H1 (cell line): ENCODE data around the gene GTSE1. TPM values are rescaled to one million over a fixed set of nuclear protein-coding genes. Genes with fewer than 3 reads are reported as not detected.
A peak's percentile ranks its signal among the peaks of the same experiment; 100 is the strongest.

Experiments used
- CTCF ChIA-PET: fragments of 300-600 bp; sonication (Branson Sonifier 250); formaldehyde crosslinking; loops from one replicate; lab custom pipeline; 2021; ENCODE audit not compliant: partially characterized antibody; lab: Charles Lee
- POLR2A ChIA-PET: fragments of 300-600 bp; sonication (Branson Sonifier 250); formaldehyde crosslinking; loops from one replicate; lab custom pipeline; 2021; ENCODE audit warnings: inconsistent platforms; ENCODE audit not compliant: partially characterized antibody; lab: Charles Lee
- DNase-seq, 2 experiments: peaks; one replicate each; pipeline versions ENCODE4 v3.0.0 to v3.0.0-alpha.2; 2010 to 2022; ENCODE audit warnings: low spot score in 2 of 2, low read depth in 1 of 2, mixed read lengths in 1 of 2
- FAIRE-seq: peaks from 2 replicates; lab custom pipeline; 2011; peaks lifted over from hg19 to GRCh38; lab: Jason Lieb, UNC
- H2AFZ ChIP-seq: 2 replicates; pipeline ENCODE4 v1.8.1; 2012; ENCODE audit warnings: low read length, inconsistent platforms
- H2AK5ac ChIP-seq: 2 replicates; pipeline ENCODE4 v1.6.1; 2013; ENCODE audit warnings: low read depth, low read length
- H2BK120ac ChIP-seq: replicated peaks from 2 replicates; pipeline ENCODE3; 2013; ENCODE audit warnings: low read depth, low read length, inconsistent platforms
- H2BK12ac ChIP-seq: 2 replicates; pipeline ENCODE4 v1.6.1; 2013; ENCODE audit warnings: low read depth, low read length
- H2BK15ac ChIP-seq: 2 replicates; pipeline ENCODE4 v1.6.1; 2013; ENCODE audit warnings: low read length
- H2BK20ac ChIP-seq: 2 replicates; pipeline ENCODE4 v1.6.1; 2013; ENCODE audit warnings: low read length
- H2BK5ac ChIP-seq: 2 replicates; pipeline ENCODE4 v1.6.1; 2013; ENCODE audit warnings: low read depth, low read length
- H3K14ac ChIP-seq: 2 replicates; pipeline ENCODE4 v1.6.1; 2013; ENCODE audit warnings: inconsistent platforms; ENCODE audit not compliant: insufficient read length
- H3K18ac ChIP-seq: 2 replicates; pipeline ENCODE4 v1.6.1; 2013; ENCODE audit warnings: low read length; ENCODE audit errors: extremely low read depth
- H3K23ac ChIP-seq: 2 replicates; pipeline ENCODE4 v1.6.1; 2013; ENCODE audit warnings: inconsistent platforms; ENCODE audit not compliant: insufficient read length
- H3K23me2 ChIP-seq: 2 replicates; pipeline ENCODE4 v1.6.1; 2013; ENCODE audit warnings: low read depth, low read length
- H3K27ac ChIP-seq: 2 replicates; pipeline ENCODE4 v1.6.1; 2011; ENCODE audit warnings: low read depth, low read length, inconsistent platforms
- H3K27me3 ChIP-seq, 4 experiments: replicated peaks in 1 of 4; 1 replicate in 1 of 4; 2 replicates in 3 of 4; pipeline versions ENCODE4 v1.6.1 to v1.8.1; 2011 to 2013; ENCODE audit warnings: low read length in 3 of 4, mild to moderate bottlenecking in 3 of 4, inconsistent platforms in 2 of 4, mixed read lengths in 2 of 4, moderate library complexity in 1 of 4; ENCODE audit not compliant: control insufficient read depth in 3 of 4, insufficient read depth in 3 of 4; ENCODE audit errors: extremely low read depth in 1 of 4
- H3K36me3 ChIP-seq, 4 experiments: 2 replicates each; pipeline versions ENCODE4 v1.6.1 to v1.8.1; 2011 to 2013; ENCODE audit warnings: mild to moderate bottlenecking in 4 of 4, low read length in 3 of 4, moderate library complexity in 2 of 4, control low read depth in 1 of 4, inconsistent platforms in 1 of 4; ENCODE audit not compliant: insufficient read depth in 4 of 4, control insufficient read depth in 2 of 4
- H3K4ac ChIP-seq: replicated peaks from 2 replicates; pipeline ENCODE3; 2013; ENCODE audit warnings: low read length, low read depth, mixed read lengths, inconsistent platforms; ENCODE audit not compliant: insufficient read length
- H3K4me1 ChIP-seq, 4 experiments: replicated peaks in 1 of 4; 1 replicate in 1 of 4; 2 replicates in 3 of 4; pipeline versions ENCODE4 v1.6.1 to v1.8.1; 2011 to 2013; ENCODE audit warnings: low read length in 3 of 4, inconsistent platforms in 2 of 4, mixed read lengths in 1 of 4; ENCODE audit not compliant: insufficient read depth in 4 of 4, control insufficient read depth in 3 of 4
- H3K4me2 ChIP-seq, 2 experiments: 2 replicates each; pipeline versions ENCODE4 v1.6.1 to v1.8.1; 2011 to 2013; ENCODE audit warnings: low read depth in 2 of 2, low read length in 2 of 2, control low read depth in 1 of 2, inconsistent platforms in 1 of 2, mild to moderate bottlenecking in 1 of 2; ENCODE audit not compliant: insufficient read depth in 1 of 2
- H3K4me3 ChIP-seq, 4 experiments: fragments of 200-600, 300-600 bp in 1 of 4; sonication (generic), shearing (Covaris generic), sonication (Bioruptor Twin) in 1 of 4; 2 replicates each; pipeline versions ENCODE4 v1.5.1 to v1.8.1; 2011 to 2016; ENCODE audit warnings: low read length in 4 of 4, low read depth in 3 of 4, control low read depth in 2 of 4, inconsistent platforms in 2 of 4, mild to moderate bottlenecking in 2 of 4, mixed read lengths in 1 of 4, moderate library complexity in 1 of 4; ENCODE audit not compliant: insufficient read depth in 2 of 4; ENCODE audit errors: extremely low read depth in 1 of 4
- H3K56ac ChIP-seq: replicated peaks from 2 replicates; pipeline ENCODE3; 2013; ENCODE audit warnings: low read depth, mild to moderate bottlenecking, mixed read lengths, low read length, inconsistent platforms; ENCODE audit not compliant: insufficient read length
- H3K79me1 ChIP-seq: 2 replicates; pipeline ENCODE4 v1.6.1; 2013; ENCODE audit warnings: low read depth, low read length, control low read depth
- H3K79me2 ChIP-seq, 2 experiments: 2 replicates each; pipeline versions ENCODE4 v1.6.1 to v1.8.1; 2012 to 2013; ENCODE audit warnings: low read length in 2 of 2, mild to moderate bottlenecking in 2 of 2, inconsistent platforms in 1 of 2; ENCODE audit not compliant: insufficient read depth in 2 of 2, control insufficient read depth in 1 of 2
- H3K9ac ChIP-seq, 4 experiments: replicated peaks in 1 of 4; 1 replicate in 1 of 4; 2 replicates in 3 of 4; pipeline versions ENCODE4 v1.6.1 to v1.8.1; 2011 to 2013; ENCODE audit warnings: low read depth in 3 of 4, low read length in 3 of 4, control low read depth in 2 of 4, mild to moderate bottlenecking in 2 of 4, moderate library complexity in 2 of 4, inconsistent platforms in 1 of 4; ENCODE audit errors: extremely low read depth in 1 of 4
- H3K9me3 ChIP-seq, 2 experiments: 2 replicates each; pipeline versions ENCODE4 v1.6.1 to v1.8.1; 2012 to 2013; ENCODE audit warnings: mild to moderate bottlenecking in 2 of 2, moderate library complexity in 2 of 2, control low read depth in 1 of 2, inconsistent platforms in 1 of 2, low read depth in 1 of 2, low read length in 1 of 2, mixed read lengths in 1 of 2; ENCODE audit not compliant: insufficient read depth in 2 of 2
- H4K20me1 ChIP-seq, 2 experiments: replicated peaks in 1 of 2; 2 replicates each; pipeline versions ENCODE3 to v1.8.1; 2011 to 2013; ENCODE audit warnings: inconsistent platforms in 2 of 2, low read length in 2 of 2, mild to moderate bottlenecking in 1 of 2; ENCODE audit not compliant: insufficient read depth in 2 of 2, control insufficient read depth in 1 of 2
- H4K5ac ChIP-seq: 2 replicates; pipeline ENCODE4 v1.6.1; 2013; ENCODE audit warnings: low read length, low read depth, mixed read lengths, inconsistent platforms; ENCODE audit not compliant: insufficient read length
- H4K8ac ChIP-seq: 2 replicates; pipeline ENCODE4 v1.8.0; 2013; ENCODE audit warnings: mild to moderate bottlenecking, moderate library complexity, low read length, inconsistent platforms; ENCODE audit not compliant: insufficient read depth; ENCODE audit errors: extremely low read depth
- H4K91ac ChIP-seq: replicated peaks from 2 replicates; pipeline ENCODE3; 2013; ENCODE audit warnings: low read length, mixed read lengths, inconsistent platforms; ENCODE audit not compliant: insufficient read length
- BACH1 ChIP-seq: IDR thresholded peaks from 2 replicates; pipeline ENCODE4 v1.6.1; 2012; ENCODE audit warnings: low read length, improper control_type of control experiment
- CREB1 ChIP-seq: IDR thresholded peaks from 2 replicates; pipeline ENCODE4 v1.6.1; 2012; ENCODE audit warnings: inconsistent platforms
- CTBP2 ChIP-seq: IDR thresholded peaks from 2 replicates; pipeline ENCODE4 v1.7.0; 2011; ENCODE audit warnings: borderline replicate concordance, mild to moderate bottlenecking, moderate library complexity, mixed read lengths, low read length; ENCODE audit not compliant: insufficient read depth, insufficient read length
- EGR1 ChIP-seq: IDR thresholded peaks from 2 replicates; pipeline ENCODE4 v1.6.1; 2011; ENCODE audit warnings: low read depth, low read length, borderline replicate concordance
- HDAC2 ChIP-seq, 2 experiments: fragments of 300-600 bp in 1 of 2; sonication (generic) in 1 of 2; IDR thresholded peaks; 2 replicates each; pipeline ENCODE4 v1.6.1; 2011 to 2012; ENCODE audit warnings: low read depth in 2 of 2, low read length in 2 of 2, mild to moderate bottlenecking in 2 of 2, moderate library complexity in 2 of 2, borderline replicate concordance in 1 of 2, inconsistent platforms in 1 of 2
- KDM5A ChIP-seq: fragments of 200-600 bp; IDR thresholded peaks from 2 replicates; pipeline ENCODE4 v1.7.1; 2012; ENCODE audit warnings: mild to moderate bottlenecking, low read length, inconsistent platforms, mixed read lengths
- SIN3A ChIP-seq, 2 experiments: IDR thresholded peaks in 1 of 2; conservative IDR thresholded peaks in 1 of 2; 2 replicates each; pipeline ENCODE4 v1.6.1; 2011 to 2012; ENCODE audit warnings: low read length in 2 of 2, improper control_type of control experiment in 1 of 2, low read depth in 1 of 2, mild to moderate bottlenecking in 1 of 2
- USF2 ChIP-seq: IDR thresholded peaks from 2 replicates; pipeline ENCODE4 v1.6.1; 2011; ENCODE audit warnings: low read length, improper control_type of control experiment
- WGBS, 2 experiments: shearing (Covaris generic) in 1 of 2; methylation state at CpG; one replicate each; pipeline versions ENCODE4 v1.1.6 to v1.1.7; 2013 to 2015; ENCODE audit warnings: low lambda C conversion rate in 2 of 2, mixed read lengths in 2 of 2, inconsistent platforms in 1 of 2, low coverage in 1 of 2, missing lambda C conversion rate in 1 of 2; ENCODE audit not compliant: insufficient replicate concordance in 2 of 2, insufficient coverage in 1 of 2, insufficient read length in 1 of 2; ENCODE audit errors: extremely low coverage in 1 of 2, missing lambda C conversion rate in 1 of 2; 5-methylcytosine and 5-hydroxymethylcytosine counted together
- polyA plus RNA-seq, 7 experiments: library from polyadenylated mRNA; depleted of rRNA in 3 of 7; stranded (reverse) in 5 of 7; unstranded in 2 of 7; fragments of >200 nt in 5 of 7; fragments of 200-250 nt in 2 of 7; gene quantifications; 1 replicate in 5 of 7; 2 replicates in 1 of 7; 4 replicates in 1 of 7; pipeline versions ENCODE4 v1.2.1 to v1.2.3, GENCODE V29; 2011 to 2013; ENCODE audit warnings: missing spikeins in 2 of 7, mixed read lengths in 2 of 7
- total RNA-seq: library from RNA; stranded (reverse); fragmentation: NEBNext Ultra II Directional; extraction: Animal tissue kit (Norgen Biotek cat#: 25700); gene quantifications from 2 replicates; pipeline ENCODE4 v1.2.1, GENCODE V29; 2021

The GTSE1 gene
- total and polyA plus RNA-seq, 2 of the 8 experiments (the other 6 are each of a cell fraction or from before 2014, with no cell fraction given), result 17.5 to 38.6 TPM

- no peak within 1 kb of the TSS for H4K5ac ChIP-seq
- peaks cover 3% of the 10 kb centered on the region; the same call in 1 of the 2 replicates for H3K23me2 ChIP-seq
- no peak within 1 kb of the TSS; the same call in none of the 2 replicates for H3K18ac ChIP-seq
- H2BK120ac ChIP-seq, result no peak within 1 kb of the TSS
- no peak within 1 kb of the TSS for H3K4ac ChIP-seq
- peak within 1 kb of the TSS; percentile 45 to 92 for H3K4me2 ChIP-seq
- peaks cover 3% of the 10 kb centered on the region; the same call in 1 of the 2 replicates for H3K79me1 ChIP-seq
- H2BK20ac ChIP-seq, result no peak within 1 kb of the TSS
- DNase-seq (peak; percentile 19 to 82), FAIRE-seq (no peak)
- no peak within 1 kb of the TSS for H4K91ac ChIP-seq
- H2BK12ac ChIP-seq, result no peak within 1 kb of the TSS
- H3K9ac ChIP-seq, result peak within 1 kb of the TSS in 2 of 4 experiments; percentile 25 to 38; a peak in 3 of 7 replicates
- no peak within 1 kb of the TSS for H3K23ac ChIP-seq
- H3K79me2 ChIP-seq, result no peaks in the 10 kb centered on the region
- 5% methylated on average over 46 of the region's 74 CpGs; no CpG with 5 or more reads in 1 of the 2 experiments for WGBS, 2 experiments
- H3K36me3 ChIP-seq, result peaks cover 0 to 5% (median 0%) of the 10 kb centered on the region in 4 experiments; a peak in 1 of 8 replicates
- H4K20me1 ChIP-seq, result peaks cover 0 to 3% of the 10 kb centered on the region in 2 experiments
- H2AK5ac ChIP-seq, result no peak within 1 kb of the TSS
- peaks cover 7 to 22% (median 12%) of the 10 kb centered on the region in 4 experiments for H3K27me3 ChIP-seq
- no peak within 1 kb of the TSS for H2BK5ac ChIP-seq
- H3K56ac ChIP-seq, result peak within 1 kb of the TSS; percentile 77
- H3K4me1 ChIP-seq, result no peaks in the 10 kb centered on the region; a peak in 1 of 7 replicates
- CTCF ChIA-PET, result interaction anchor here (0.9 to 1.5 kb wide), 3 partner anchors 10 to 101 kb away, joined by 3 read pairs; no protein-coding TSS in a partner anchor
- peak within 1 kb of the TSS; percentile 77 for H4K8ac ChIP-seq
- peak within 1 kb of the TSS; percentile 56 to 77 (median 63) for H3K4me3 ChIP-seq
- no peak within 1 kb of the TSS for H2BK15ac ChIP-seq
- POLR2A ChIA-PET, result interaction anchor here (1.0 to 1.9 kb wide), 8 partner anchors 9 to 57 kb away, joined by 3 to 7 read pairs (median 4); partner anchors contain the start of genes CDPF1 and GTSE1
- H3K9me3 ChIP-seq, result peaks cover 5 to 8% of the 10 kb centered on the region in 2 experiments; a peak in 2 of 4 replicates
- H3K14ac ChIP-seq, result no peak within 1 kb of the TSS
- H3K27ac ChIP-seq, result no peak within 1 kb of the TSS
- peak within 1 kb of the TSS; percentile 18; the same call in 1 of the 2 replicates for H2AFZ ChIP-seq
- TF ChIP-seq BACH1, result peak; percentile 42; the same call in 1 of the 2 replicates
- no peak for TF ChIP-seq CTBP2
- no peak for TF ChIP-seq CREB1
- no peak for TF ChIP-seq KDM5A
- TF ChIP-seq USF2, result no peak
- TF ChIP-seq EGR1, result no peak
- no peak for TF ChIP-seq HDAC2 (IDR thresholded peaks at IDR 0.05; ENCODE audit: borderline replicate concordance in 1 of 2, low read depth in 2 of 2, low read length in 2 of 2)
- peak in 1 of 2 experiments; percentile 45; a peak in 1 of 4 replicates for TF ChIP-seq SIN3A (conservative IDR thresholded peaks at IDR 0.05 in 1 of 2, IDR thresholded peaks at IDR 0.05 in 1 of 2; ENCODE audit: low read depth in 1 of 2, low read length in 2 of 2)
These were observed 29.0 kb upstream of the GTSE1 start, which contains the start of gene TTC38 for GRCh38 chr22:46267431-46268279. Gene TTC38, plus strand, starts transcription at chr22:46268008. Its CDS starts 32 bp downstream, at chr22:46268040.
